Stimulated activated CD4-positive, alpha-beta T cell treated with anti-CD3 and anti-CD28 coated beads, Interleukin-4, amount 100 ng/mL, for 4 hours (primary cell): ENCODE measurements around the gene MAPT.
"Not testable (repeated sequence)": the region's sequence is repeated elsewhere in the genome, so short reads cannot be mapped to it uniquely, and the experiment has no call there.

ENCODE experiments used
- DNase-seq, 2 experiments: peaks; one replicate each; pipeline ENCODE4 v3.0.0-alpha.2; 2020

MAPT gene

DNA sequence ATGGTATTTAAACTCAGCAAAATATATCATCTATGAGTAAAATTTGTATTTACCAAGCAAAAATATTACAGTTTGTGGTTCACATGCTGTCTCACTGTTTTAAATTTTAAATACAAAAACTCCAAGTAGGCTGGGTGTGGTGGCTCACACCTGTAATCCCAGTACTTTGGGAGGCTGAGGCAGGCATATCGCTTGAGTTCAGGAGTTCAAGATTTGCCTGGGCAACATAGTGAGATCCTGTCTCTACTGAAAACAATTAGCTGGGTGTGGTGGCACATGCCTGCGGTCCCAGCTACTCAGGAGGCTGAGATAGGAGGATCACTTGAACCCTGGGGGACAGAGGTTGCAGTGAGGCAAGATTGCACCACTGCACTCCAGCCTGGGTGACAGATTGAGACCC lies 37.3 kb downstream of the MAPT start:
- no peak for DNase-seq

DNA sequence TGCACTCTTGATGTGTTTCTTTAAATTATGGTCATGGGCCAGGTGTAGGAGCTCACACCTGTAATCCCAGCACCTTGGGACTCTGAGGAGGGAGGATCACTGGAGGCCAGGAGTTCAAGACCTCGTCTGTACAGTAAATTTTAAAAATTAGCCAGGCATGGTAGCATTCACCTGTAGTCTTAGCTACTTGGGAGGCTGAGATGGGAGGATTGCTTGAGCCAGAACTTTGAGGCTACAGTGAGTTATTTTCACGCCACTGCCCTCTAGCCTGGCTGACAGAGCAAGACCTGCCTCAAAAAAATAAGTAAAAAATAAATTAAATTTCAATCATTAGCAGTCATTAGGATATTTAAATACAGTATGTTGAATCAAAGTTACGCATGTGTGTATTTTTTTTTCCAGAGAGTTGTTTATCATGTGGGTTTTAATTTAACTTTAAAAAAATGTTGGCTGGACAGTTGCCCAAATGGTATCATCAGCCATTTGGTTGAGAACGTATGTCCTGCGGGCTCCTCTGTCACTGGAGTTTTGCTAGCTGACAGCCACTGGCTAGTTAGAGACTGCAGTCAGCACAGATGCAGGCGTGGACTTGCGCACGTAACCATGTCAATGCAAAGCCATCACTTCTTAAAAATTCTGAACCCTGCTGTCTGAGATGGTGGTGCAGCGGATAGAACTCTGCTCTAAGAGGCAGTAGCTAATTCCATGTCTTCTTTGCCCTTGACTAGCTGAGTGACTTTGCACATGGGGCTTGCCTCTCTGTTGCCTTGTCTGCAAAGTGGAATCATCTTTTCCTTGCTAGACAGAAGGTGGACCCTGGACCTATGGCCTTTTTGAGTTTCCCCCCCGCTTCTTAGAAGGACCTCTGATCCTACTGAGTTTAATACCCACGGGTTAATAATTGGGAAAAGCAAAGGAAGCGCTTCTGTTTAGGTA lies 40.0 kb downstream of the MAPT start:
- no peak for DNase-seq

DNA sequence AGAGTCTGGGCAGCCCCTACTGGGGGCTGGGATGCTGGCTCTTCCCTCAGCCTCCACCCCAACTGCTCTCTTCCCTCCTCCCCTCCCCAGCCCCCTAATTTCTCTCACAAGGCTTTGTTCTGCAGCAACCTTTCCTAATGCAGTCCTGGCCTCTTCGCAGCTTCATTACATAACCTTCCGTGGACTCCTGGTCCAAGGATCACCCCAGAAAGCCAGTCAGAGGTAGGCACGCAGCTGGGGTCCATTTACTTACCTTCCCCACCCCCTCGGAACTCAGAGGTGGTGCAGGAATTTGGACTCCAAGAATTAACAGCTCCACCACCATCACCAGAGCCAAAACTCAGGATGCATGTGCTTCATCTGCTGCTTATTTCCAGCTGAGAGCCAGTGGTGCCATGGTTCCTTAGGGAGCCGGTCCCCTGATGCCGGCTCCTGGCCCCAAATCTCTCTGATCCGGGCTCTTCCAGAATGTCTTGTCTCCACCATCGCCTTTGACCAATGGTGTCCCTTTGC lies 40.9 kb downstream of the MAPT start:
- no peak for DNase-seq

DNA sequence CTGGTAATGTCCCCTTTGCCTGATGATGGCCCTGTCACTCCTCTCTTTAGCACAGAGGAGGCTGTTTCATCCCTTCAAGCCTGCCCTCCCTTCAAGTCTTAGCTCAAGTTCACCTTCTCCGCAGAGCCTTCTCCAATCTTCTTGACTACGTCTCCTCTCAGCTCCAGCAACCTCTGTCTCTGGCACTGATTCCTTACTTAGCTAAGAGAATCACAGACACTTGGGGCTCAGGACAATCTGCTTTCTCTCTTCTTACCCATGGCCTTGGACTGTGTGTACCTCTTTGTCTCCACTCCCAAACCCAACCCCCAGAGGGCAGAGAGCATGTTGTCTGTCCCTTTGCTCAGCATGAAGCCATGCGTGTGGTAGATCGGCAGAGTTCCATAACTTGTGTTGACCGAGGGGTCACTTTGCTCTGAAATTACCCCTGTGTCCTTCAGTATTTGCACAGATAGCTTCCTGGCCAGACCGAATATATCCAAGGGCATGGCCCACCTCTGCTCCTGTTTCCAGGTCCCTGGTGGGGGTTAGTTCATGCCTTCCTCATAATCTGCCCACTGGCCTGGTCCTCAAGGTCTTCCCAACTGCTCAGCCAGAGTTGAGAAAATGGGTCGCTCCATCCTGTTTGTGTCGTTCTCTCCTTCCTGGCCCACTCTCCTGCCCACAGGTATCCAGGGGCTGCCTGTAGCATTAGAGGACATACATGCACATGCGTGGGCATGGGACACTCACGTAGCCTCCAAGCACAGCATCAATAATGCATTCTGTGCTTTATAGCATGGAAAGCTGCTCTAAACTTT lies 41.6 kb downstream of the MAPT start:
- no peak for DNase-seq

DNA sequence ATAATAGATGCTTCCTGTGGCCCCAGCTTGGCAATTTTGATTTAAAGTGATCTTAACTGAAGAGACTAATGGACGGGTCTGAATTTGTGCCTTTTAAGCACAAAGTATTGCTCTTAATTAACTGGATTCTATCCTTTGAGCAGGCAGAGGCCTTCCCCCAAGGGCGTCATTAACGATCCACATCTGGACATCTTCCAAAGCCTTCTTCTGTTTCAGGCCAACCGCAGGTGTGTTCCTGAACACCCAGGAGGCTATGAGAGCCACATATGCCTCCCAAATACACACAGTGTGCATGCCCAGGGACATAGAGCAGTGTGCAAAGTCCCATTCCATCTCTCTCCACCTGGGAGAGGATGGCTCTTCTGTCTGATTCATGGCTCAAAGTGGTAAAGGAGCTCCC lies 42.3 kb downstream of the MAPT start:
- DNase-seq, result no peak

DNA sequence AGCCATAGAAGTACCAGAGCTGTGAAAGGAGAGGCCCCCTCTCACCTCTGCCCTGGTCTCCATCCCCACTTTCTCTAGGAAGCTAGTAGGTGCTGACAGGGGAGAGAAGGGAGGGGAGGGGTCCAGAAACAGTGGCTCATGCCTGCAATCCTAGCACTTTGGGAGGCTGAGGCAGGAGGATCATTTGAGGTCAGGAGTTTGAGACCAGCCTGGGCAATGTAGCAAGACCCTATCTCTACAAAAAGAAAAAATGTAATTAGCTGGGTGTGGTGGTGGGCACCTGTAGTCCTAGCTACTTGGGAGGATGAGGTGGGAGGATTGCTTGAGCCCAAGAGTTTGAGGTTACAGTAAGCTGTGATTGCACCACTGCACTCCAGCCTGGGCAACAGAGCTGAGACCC lies 42.8 kb downstream of the MAPT start:
- DNase-seq, result not testable (repeated sequence)

GRCh38 chr17:45939395-45939794 lies 45.0 kb downstream of the MAPT start:
- no peak for DNase-seq

GRCh38 chr17:45940293-45940692 lies 45.9 kb downstream of the MAPT start:
- DNase-seq, result no peak

DNA sequence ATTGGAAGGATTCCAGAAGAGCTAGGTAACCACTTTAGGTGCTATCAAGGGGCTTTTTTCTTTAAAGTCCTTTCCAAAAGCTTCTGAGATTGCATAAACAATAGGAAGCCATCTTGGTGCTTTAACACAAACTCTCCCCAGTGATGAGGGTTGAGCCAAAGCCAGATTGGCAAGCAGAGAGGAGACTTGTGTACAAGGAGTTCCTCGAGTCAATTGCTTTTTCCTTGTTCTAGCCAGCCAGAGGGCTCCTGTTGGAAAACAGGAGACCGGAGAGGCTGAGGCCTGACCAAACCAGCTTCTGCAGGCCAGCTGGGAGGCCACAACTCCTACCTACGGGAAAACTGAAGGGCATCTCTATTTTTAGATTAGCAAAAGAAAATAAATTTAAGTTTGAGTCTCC lies 46.5 kb downstream of the MAPT start:
- no peak for DNase-seq

- no peak for DNase-seq
Measured at GRCh38 chr17:45941395-45941794, 47.0 kb downstream of the MAPT start.

DNA sequence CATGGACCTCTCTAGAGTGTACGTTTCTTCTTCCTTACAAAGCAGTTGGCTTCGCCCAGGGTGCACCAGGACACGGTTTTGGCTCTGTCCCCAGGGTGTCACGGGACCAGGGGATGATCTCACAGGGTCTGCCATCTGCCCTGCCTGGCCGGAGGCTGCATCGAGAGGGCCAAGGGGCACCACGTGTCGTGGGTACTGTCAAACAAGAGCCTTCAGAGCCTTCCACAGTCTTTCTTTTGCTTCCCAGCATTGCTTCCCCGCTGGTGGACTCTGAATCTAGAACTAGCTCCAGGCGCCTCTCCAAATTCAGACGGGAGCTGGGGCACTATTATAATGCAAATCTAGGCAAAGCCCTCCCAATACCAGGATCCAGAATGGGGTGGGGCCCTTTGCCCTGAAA lies 47.9 kb downstream of the MAPT start:
- DNase-seq, result no peak

- no peak for DNase-seq
Measured at GRCh38 chr17:45946841-45947256, 52.5 kb downstream of the MAPT start.

GRCh38 chr17:45948498-45948880 lies 54.1 kb downstream of the MAPT start:
- DNase-seq, result no peak

GRCh38 chr17:45948881-45949624 lies 54.7 kb downstream of the MAPT start:
- peak; percentile 55 to 71 for DNase-seq

DNA sequence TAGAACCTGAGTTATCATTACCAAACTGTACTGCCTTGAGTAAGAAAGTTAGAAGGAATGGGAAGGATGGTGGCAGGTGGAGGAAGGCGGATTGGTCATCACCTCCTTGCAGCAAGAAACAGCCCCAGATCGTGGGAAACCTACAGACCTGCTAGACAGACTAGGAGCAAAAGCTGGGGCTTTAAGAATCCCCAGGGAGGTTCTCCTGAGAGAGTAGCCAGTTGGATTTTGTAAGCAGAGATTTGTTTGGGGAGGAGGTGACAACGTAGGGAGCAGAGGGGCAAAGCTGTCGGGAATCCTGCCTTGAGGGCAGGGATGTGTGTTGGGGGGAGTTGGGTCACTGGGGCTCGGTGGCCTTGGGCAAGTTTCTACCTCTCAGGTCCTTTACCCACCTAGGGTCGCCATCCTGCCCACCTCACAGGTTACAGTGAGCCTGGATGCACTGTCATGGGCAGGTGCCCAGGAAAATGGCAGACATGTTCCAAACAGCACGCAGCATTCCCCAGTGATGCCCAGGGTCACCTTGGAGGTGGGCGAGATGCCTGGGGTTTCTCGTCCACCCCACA lies 55.5 kb downstream of the MAPT start:
- no peak for DNase-seq

DNA sequence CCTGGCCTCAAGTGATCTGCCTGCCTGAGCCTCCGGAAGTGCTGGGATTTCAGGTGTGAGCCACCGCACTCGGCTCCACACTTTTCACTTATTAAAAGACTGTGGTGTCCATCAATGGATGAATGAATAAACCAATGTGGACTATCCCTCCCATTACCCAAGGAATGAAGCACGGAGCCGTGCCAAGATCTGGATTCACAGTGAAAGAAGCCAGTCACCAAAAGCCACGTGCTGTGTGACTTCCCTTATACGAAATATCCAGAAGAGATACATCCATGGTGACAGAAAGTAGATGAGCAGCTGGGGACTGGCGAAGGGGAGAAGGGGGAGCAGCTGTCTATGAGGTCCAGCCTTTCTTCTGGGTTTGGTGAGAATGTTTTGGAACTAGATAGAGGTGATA lies 56.5 kb downstream of the MAPT start:
- DNase-seq, result no peak

DNA sequence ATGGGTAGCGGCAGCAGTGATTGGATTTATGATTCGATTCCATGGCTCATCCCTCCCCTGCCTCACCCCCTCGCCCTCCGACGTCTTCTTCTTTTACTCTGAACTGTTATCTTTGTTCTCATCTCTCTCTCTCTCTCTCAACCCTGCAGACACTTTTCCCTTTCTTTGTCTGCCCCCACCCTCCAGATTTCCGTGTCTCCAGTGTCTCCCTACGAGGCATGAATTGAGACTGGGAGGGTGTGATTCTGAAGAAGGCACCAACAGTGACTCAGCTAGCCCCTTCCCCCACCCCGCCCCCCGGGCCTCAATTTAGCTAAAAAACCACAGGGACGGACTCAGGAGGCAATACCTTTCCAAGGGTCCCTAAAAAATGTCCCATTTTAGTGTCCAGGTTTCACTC lies 57.0 kb downstream of the MAPT start:
- no peak for DNase-seq

- no peak for DNase-seq
Measured at GRCh38 chr17:45951941-45952340, 57.6 kb downstream of the MAPT start.

GRCh38 chr17:45952814-45953320 lies 58.5 kb downstream of the MAPT start:
- no peak for DNase-seq

DNA sequence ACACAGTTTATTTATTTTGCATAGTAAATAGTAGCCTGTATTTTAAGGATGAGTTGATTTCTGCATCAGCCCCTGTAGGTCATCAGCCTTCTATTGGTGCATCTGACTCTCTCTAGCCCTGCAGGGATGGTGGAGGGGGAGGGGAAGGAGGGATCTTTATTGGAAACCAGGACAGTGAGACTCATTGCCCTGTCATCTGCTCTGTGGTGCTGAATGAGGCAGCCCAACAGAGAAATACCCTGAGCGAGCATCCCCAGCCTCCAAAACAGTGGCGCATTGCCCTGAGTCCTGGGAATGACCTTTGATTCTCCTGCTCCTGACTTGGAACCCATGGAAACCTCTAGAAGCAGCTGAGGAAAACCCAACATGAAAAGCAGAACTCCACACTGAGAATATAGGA lies 59.2 kb downstream of the MAPT start:
- DNase-seq, result no peak

- no peak for DNase-seq
Measured at GRCh38 chr17:45954914-45955313, 60.6 kb downstream of the MAPT start.

GRCh38 chr17:45955326-45955725 lies 61.0 kb downstream of the MAPT start:
- no peak for DNase-seq

DNA sequence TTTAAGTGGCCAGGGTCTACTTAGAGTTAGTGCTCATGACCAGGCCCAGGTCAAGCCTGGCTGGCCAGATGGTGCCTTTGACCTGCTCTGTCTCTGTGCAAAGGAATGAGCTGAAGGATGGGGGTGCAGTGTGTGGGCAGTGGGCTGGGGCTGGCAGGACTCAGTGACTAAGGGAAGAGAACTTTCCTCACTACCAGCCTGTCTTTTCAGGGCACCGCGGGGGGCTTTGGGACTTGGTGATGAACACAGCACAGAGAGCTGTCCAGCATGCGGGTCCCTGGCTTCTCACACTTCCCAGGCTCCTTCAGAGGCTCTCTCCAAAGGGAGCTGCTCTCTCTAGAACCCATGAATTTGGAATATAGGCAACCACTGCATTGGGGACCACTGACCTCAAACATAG lies 61.7 kb downstream of the MAPT start:
- DNase-seq, result no peak
